HepG2 (cell line): Measurements from ENCODE around the gene NTM. TPM values are rescaled to one million over a fixed set of nuclear protein-coding genes. Genes with fewer than 3 reads are reported as not detected.

Experiments
- ATAC-seq: fragments of 200-7000 bp; cut with Tn5 transposase; 3 replicates; pipeline ENCODE4 v1.9.1; 2020; ENCODE audit warnings: mild to moderate bottlenecking, moderate library complexity
- BruUV-seq: library from RNA; stranded (reverse); fragments of 400-500 nt; replicated peaks from 2 replicates; lab custom pipeline; 2021; lab: Mats Ljungman, UMichigan
- CTCF ChIA-PET: fragments of 300-600 bp; formaldehyde crosslinking; extraction: SDS; loops from one replicate; lab custom pipeline; 2021; ENCODE audit warnings: low total read pairs, inconsistent platforms, low intra/inter-chr PET ratio; lab: Yijun Ruan, JAX
- POLR2A ChIA-PET: fragments of 350-600 bp; sonication (Branson Sonifier 250); formaldehyde crosslinking; loops from one replicate; lab custom pipeline; 2020; ENCODE audit warnings: antibody characterized with exemption, inconsistent platforms; lab: Yijun Ruan, JAX
- DNase-seq: peaks from one replicate; pipeline ENCODE4 v3.0.0-alpha.2; 2015; ENCODE audit warnings: low spot score
- FAIRE-seq: peaks from 3 replicates; lab custom pipeline; 2011; peaks lifted over from hg19 to GRCh38; lab: Jason Lieb, UNC
- H2AFZ ChIP-seq: one replicate; pipeline ENCODE4 v1.6.1; 2011; ENCODE audit warnings: low read length, inconsistent platforms
- H3K27ac ChIP-seq: fragments of 300-600 bp; 3 replicates; pipeline ENCODE4 v1.8.0; 2011; ENCODE audit warnings: mixed run types, mild to moderate bottlenecking, mixed read lengths, low read length, inconsistent platforms; ENCODE audit not compliant: insufficient read depth; ENCODE audit errors: extremely low read length
- H3K27me3 ChIP-seq, 2 experiments: fragments of 200-600 bp in 1 of 2; 2 replicates in 1 of 2; 3 replicates in 1 of 2; pipeline versions ENCODE4 v1.6.0 to v1.8.0; 2011; ENCODE audit warnings: low read length in 2 of 2, mild to moderate bottlenecking in 2 of 2, moderate library complexity in 2 of 2, inconsistent platforms in 1 of 2; ENCODE audit not compliant: insufficient read depth in 2 of 2, control insufficient read depth in 1 of 2
- H3K36me3 ChIP-seq, 2 experiments: fragments of 200-600 bp in 1 of 2; replicated peaks in 1 of 2; 2 replicates in 1 of 2; 3 replicates in 1 of 2; pipeline versions ENCODE4 v1.5.1 to v1.8.0; 2011; ENCODE audit warnings: low read length in 2 of 2, inconsistent platforms in 1 of 2; ENCODE audit not compliant: insufficient read depth in 2 of 2, control insufficient read depth in 1 of 2
- H3K4me1 ChIP-seq: 2 replicates; pipeline ENCODE4 v1.5.1; 2012; ENCODE audit warnings: low read length, inconsistent platforms; ENCODE audit not compliant: insufficient read depth
- H3K4me2 ChIP-seq: 2 replicates; pipeline ENCODE4 v1.6.0; 2011; ENCODE audit warnings: low read depth, low read length, inconsistent platforms
- H3K4me3 ChIP-seq, 3 experiments: fragments of 200-600 bp in 1 of 3; sonication (generic), shearing (Covaris generic) in 1 of 3; replicated peaks in 1 of 3; 2 replicates each; pipeline ENCODE4 v1.5.1; 2011 to 2016; ENCODE audit warnings: low read length in 3 of 3, inconsistent platforms in 2 of 3, low read depth in 2 of 3, mild to moderate bottlenecking in 2 of 3, control low read depth in 1 of 3, mixed read lengths in 1 of 3; ENCODE audit not compliant: insufficient read depth in 1 of 3
- H3K79me2 ChIP-seq: one replicate; pipeline ENCODE4 v1.6.1; 2011; ENCODE audit warnings: low read length, inconsistent platforms; ENCODE audit not compliant: insufficient read depth
- H3K9ac ChIP-seq: 2 replicates; pipeline ENCODE4 v1.6.0; 2011; ENCODE audit warnings: mild to moderate bottlenecking, low read depth, low read length, inconsistent platforms; ENCODE audit not compliant: insufficient read depth
- H3K9me3 ChIP-seq: 2 replicates; pipeline ENCODE4 v1.5.1; 2012; ENCODE audit warnings: mild to moderate bottlenecking, low read length
- H4K20me1 ChIP-seq: 2 replicates; pipeline ENCODE4 v1.6.0; 2011; ENCODE audit warnings: inconsistent platforms, mild to moderate bottlenecking, low read length, moderate library complexity; ENCODE audit not compliant: insufficient read depth
- ATF4 ChIP-seq, 2 experiments: fragments of 450-650 bp in 1 of 2; sonication (generic) in 1 of 2; formaldehyde crosslinking; IDR thresholded peaks; 2 replicates each; pipeline versions ENCODE4 v1.5.0 to v1.8.0; 2020 to 2022; ENCODE audit warnings: mild to moderate bottlenecking in 1 of 2, missing genetic modification reagents in 1 of 2
- CEBPG ChIP-seq: IDR thresholded peaks from 2 replicates; pipeline ENCODE4 v1.6.1; 2016
- MIER2 ChIP-seq: IDR thresholded peaks from 2 replicates; pipeline ENCODE4 v1.6.1; 2016; ENCODE audit warnings: missing biosample characterization, missing genetic modification reagents
- MLLT10 ChIP-seq: sonication (generic); formaldehyde crosslinking; IDR thresholded peaks from 2 replicates; pipeline ENCODE4 v1.4.0; 2020; ENCODE audit warnings: missing genetic modification reagents
- MTF1 ChIP-seq: sonication (generic); formaldehyde crosslinking; IDR thresholded peaks from 2 replicates; pipeline ENCODE4 v1.5.0; 2020; ENCODE audit warnings: missing genetic modification reagents
- ZBTB7A ChIP-seq: sonication (generic); formaldehyde crosslinking; IDR thresholded peaks from 2 replicates; pipeline ENCODE4 v1.8.0; 2022; ENCODE audit warnings: mild to moderate bottlenecking, missing genetic modification reagents
- ZNF136 ChIP-seq: sonication (generic); formaldehyde crosslinking; IDR thresholded peaks from 2 replicates; pipeline ENCODE4 v1.8.1; 2022; ENCODE audit warnings: low read depth, mild to moderate bottlenecking, moderate library complexity, missing genetic modification reagents
- ZNF547 ChIP-seq: sonication (generic); formaldehyde crosslinking; IDR thresholded peaks from 2 replicates; pipeline ENCODE4 v1.5.1; 2020; ENCODE audit warnings: mild to moderate bottlenecking, missing genetic modification reagents
- ZNF713 ChIP-seq: sonication (generic); formaldehyde crosslinking; IDR thresholded peaks from 2 replicates; pipeline ENCODE4 v1.4.0; 2020; ENCODE audit warnings: mild to moderate bottlenecking, missing genetic modification reagents
- WGBS: methylation state at CpG from one replicate; pipeline ENCODE4 v1.1.6; 2017; ENCODE audit warnings: low lambda C conversion rate; 5-methylcytosine and 5-hydroxymethylcytosine counted together
- in situ Hi-C: cut with HindIII; loops from 2 replicates; pipeline ENCODE4 v1.10.0; 2017; ENCODE audit warnings: low pct_unique_long_range_greater_than_20kb; ENCODE audit not compliant: extremely low pct_ligation_motif_present
- intact Hi-C: fragments of 100-400 bp; cut with micrococcal nuclease; formaldehyde crosslinking; loops from one replicate; pipeline ENCODE4 v1.10.0; 2022; ENCODE audit not compliant: unreplicated experiment
- polyA plus RNA-seq, 8 experiments: library from polyadenylated mRNA; depleted of rRNA in 3 of 8; stranded (reverse) in 7 of 8; unstranded in 1 of 8; fragments of >200 nt; fragmentation: Illumina TruSeq in 4 of 8; extraction: Trizol in 4 of 8; gene quantifications; 2 replicates each; pipeline versions ENCODE4 v1.2.1 to v1.2.3, GENCODE V29; 2011 to 2016; ENCODE audit warnings: low read depth in 4 of 8, missing spikeins in 1 of 8, mixed read lengths in 1 of 8; ENCODE audit not compliant: insufficient read depth in 1 of 8
- total RNA-seq, 5 experiments: library from RNA; depleted of rRNA; stranded (reverse); fragments of >200 nt; fragmentation: Illumina TruSeq; extraction: Trizol; gene quantifications; 2 replicates each; pipeline ENCODE4 v1.2.3, GENCODE V29; 2016; ENCODE audit warnings: low read depth in 1 of 5

NTM gene
- total and polyA plus RNA-seq, 2 of the 13 experiments (the other 11 are each of a cell fraction or from before 2014, with no cell fraction given): not detected

- no peak overlapping the region for H3K9ac ChIP-seq
- no peak for DNase-seq
- no peak overlapping the region for H3K4me3 ChIP-seq
- no peak for FAIRE-seq
- H3K9me3 ChIP-seq: no peaks in the 10 kb centered on the region
- POLR2A ChIA-PET: no interaction called here
- H3K27ac ChIP-seq: no peak overlapping the region
- no peaks in the 10 kb centered on the region for H3K4me1 ChIP-seq
- H3K4me2 ChIP-seq: no peak overlapping the region
- H2AFZ ChIP-seq: no peak overlapping the region
- BruUV-seq: no TSS peak
- no peak for ATAC-seq
- no peaks in the 10 kb centered on the region for H3K36me3 ChIP-seq
- H3K27me3 ChIP-seq: 0 out of 5 replicates have a peak, but pooled peaks cover 0 to 2% of the 10 kb centered on the region in 2 experiments
- 0 out of 4 replicates have a peak, but pooled peaks of 1 of the 2 experiments have one; percentile 30 for TF ChIP-seq ATF4 (CRISPR knock-in tag; IDR thresholded peaks at IDR 0.05)
- no peak for TF ChIP-seq MTF1 (CRISPR knock-in tag)
- TF ChIP-seq CEBPG (CRISPR knock-in tag): peak; percentile 21; the same call in 1 of the 2 replicates
- CTCF ChIA-PET: no interaction called here
- H4K20me1 ChIP-seq: no peaks in the 10 kb centered on the region
- H3K79me2 ChIP-seq: no peaks in the 10 kb centered on the region
- in situ Hi-C loops (no loop called here), intact Hi-C loops (no loop called here)
- 46% methylated on average over 11 of the region's 11 CpGs for WGBS
These were observed 60.2 kb downstream of the NTM start for GRCh38 chr11:131430473-131431208.

- Histone ChIP-seq H3K9me3 (peaks cover 4% of the 10 kb centered on the region; the same call in 1 of the 2 replicates), H3K27me3 (no peaks in the 10 kb centered on the region; a peak in 1 of 5 replicates), H3K4me1 (no peaks in the 10 kb centered on the region), H3K4me3 (no peak overlapping the region), H3K36me3 (no peaks in the 10 kb centered on the region), H3K27ac (no peak overlapping the region), H3K9ac (no peak overlapping the region), H4K20me1 (no peaks in the 10 kb centered on the region), H3K4me2 (no peak overlapping the region), H2AFZ (no peak overlapping the region), H3K79me2 (no peaks in the 10 kb centered on the region)
- intact Hi-C loops: no loop called here
- ChIA-PET CTCF (no interaction called here), POLR2A (no interaction called here)
- 24% methylated on average over 5 of the region's 5 CpGs for WGBS
- DNase-seq (no peak), ATAC-seq (no peak), FAIRE-seq (no peak)
- TF ChIP-seq ZNF136 (CRISPR knock-in tag) (no peak), ZBTB7A (CRISPR knock-in tag) (no peak), ZNF713 (CRISPR knock-in tag) (no peak), MIER2 (CRISPR knock-in tag) (no peak), MLLT10 (CRISPR knock-in tag) (no peak), ZNF547 (CRISPR knock-in tag) (no peak)
- BruUV-seq: no TSS peak
- in situ Hi-C loops: no loop called here
These were observed 70.8 kb downstream of the NTM start for GRCh38 chr11:131441051-131441810.
